HepG2 (cell line): Measurements from ENCODE around the gene SLCO1B3.

ENCODE experiments used
- ATF6 ChIP-seq: sonication (generic); formaldehyde crosslinking; conservative IDR thresholded peaks from 2 replicates; pipeline ENCODE4 v1.4.0; 2020; ENCODE audit warnings: missing genetic modification reagents
- CTCF ChIP-seq: sonication (generic); formaldehyde crosslinking; IDR thresholded peaks from 2 replicates; pipeline ENCODE4 v1.5.0; 2020; ENCODE audit warnings: mild to moderate bottlenecking, missing genetic modification reagents, moderate library complexity
- EP300 ChIP-seq, 3 experiments: sonication (generic) in 1 of 3; formaldehyde crosslinking in 1 of 3; IDR thresholded peaks; 2 replicates each; pipeline versions ENCODE4 v1.5.1 to v1.6.1; 2011 to 2020; ENCODE audit warnings: low read depth in 2 of 3, low read length in 2 of 3, borderline replicate concordance in 1 of 3, improper control_type of control experiment in 1 of 3, mild to moderate bottlenecking in 1 of 3, missing genetic modification reagents in 1 of 3, moderate library complexity in 1 of 3
- FOXM1 ChIP-seq: sonication (generic); formaldehyde crosslinking; IDR thresholded peaks from 2 replicates; pipeline ENCODE4 v1.5.0; 2020; ENCODE audit warnings: missing genetic modification reagents
- KLF13 ChIP-seq: sonication (generic); formaldehyde crosslinking; IDR thresholded peaks from 2 replicates; pipeline ENCODE4 v1.4.0; 2020; ENCODE audit warnings: mild to moderate bottlenecking, missing genetic modification reagents
- MATR3 ChIP-seq: sonication (generic); formaldehyde crosslinking; IDR thresholded peaks from 2 replicates; pipeline ENCODE4 v1.4.0; 2020; ENCODE audit warnings: missing genetic modification reagents
- POLR2A ChIP-seq, 2 experiments: IDR thresholded peaks; 2 replicates each; pipeline ENCODE4 v1.6.1; 2011; ENCODE audit warnings: low read depth in 2 of 2, low read length in 2 of 2, mild to moderate bottlenecking in 1 of 2, moderate library complexity in 1 of 2; ENCODE audit not compliant: insufficient read depth in 1 of 2
- PRDM4 ChIP-seq: sonication (generic); formaldehyde crosslinking; IDR thresholded peaks from 2 replicates; pipeline ENCODE4 v1.9.0; 2021; ENCODE audit warnings: missing genetic modification reagents, borderline replicate concordance
- TCF7L2 ChIP-seq: IDR thresholded peaks from 2 replicates; pipeline ENCODE4 v1.6.1; 2011; ENCODE audit warnings: mild to moderate bottlenecking, low read depth, low read length, moderate library complexity
- TFE3 ChIP-seq: IDR thresholded peaks from 2 replicates; pipeline ENCODE4 v1.6.1; 2016
- ZNF10 ChIP-seq: sonication (generic); formaldehyde crosslinking; IDR thresholded peaks from 2 replicates; pipeline ENCODE4 v1.4.0; 2020; ENCODE audit warnings: mild to moderate bottlenecking, low read depth, missing genetic modification reagents, borderline replicate concordance
- ZNF121 ChIP-seq: sonication (generic); formaldehyde crosslinking; IDR thresholded peaks from 2 replicates; pipeline ENCODE4 v1.5.0; 2020; ENCODE audit warnings: mild to moderate bottlenecking, missing genetic modification reagents
- ZNF274 ChIP-seq: sonication (generic); formaldehyde crosslinking; IDR thresholded peaks from 2 replicates; pipeline ENCODE4 v1.5.1; 2020; ENCODE audit warnings: mild to moderate bottlenecking, missing genetic modification reagents
- ZNF414 ChIP-seq: sonication (generic); formaldehyde crosslinking; IDR thresholded peaks from 2 replicates; pipeline ENCODE4 v1.5.0; 2020; ENCODE audit warnings: missing genetic modification reagents

GRCh38 chr12:20807192-20808080 is 3.1 kb upstream of the SLCO1B3 start:
- TF ChIP-seq ATF6 (CRISPR knock-in tag) (no peak), TCF7L2 (no peak), POLR2A (IDR thresholded peaks at IDR 0.05; ENCODE audit: insufficient read depth in 1 of 2, low read depth in 2 of 2, low read length in 2 of 2) (no peak), CTCF (CRISPR knock-in tag) (no peak), PRDM4 (no peak), KLF13 (CRISPR knock-in tag) (no peak), ZNF121 (CRISPR knock-in tag) (no peak), FOXM1 (CRISPR knock-in tag) (no peak), EP300 (IDR thresholded peaks at IDR 0.05; ENCODE audit: low read depth in 2 of 2, low read length in 2 of 2) (no peak), EP300 (CRISPR knock-in tag; IDR thresholded peaks at IDR 0.05; ENCODE audit: borderline replicate concordance) (no peak), MATR3 (no peak), TFE3 (no peak), ZNF414 (no peak), ZNF274 (CRISPR knock-in tag) (no peak), ZNF10 (CRISPR knock-in tag) (no peak)
